Fibroblast of villous mesenchyme (primary cell): ENCODE data around the gene SCUBE1. TPM values are rescaled to one million over a fixed set of nuclear protein-coding genes. Genes with fewer than 3 reads are reported as not detected.
A peak's percentile ranks its signal among the peaks of the same experiment; 100 is the strongest.

ENCODE experiments used
- DNase-seq: peaks from one replicate; pipeline ENCODE4 v3.0.0-alpha.2; 2010; ENCODE audit warnings: low read depth
- H3K4me3 ChIP-seq: 2 replicates; pipeline ENCODE4 v1.5.1; 2011; ENCODE audit warnings: low read depth, mild to moderate bottlenecking, low read length
- total RNA-seq: library from RNA; depleted of rRNA; stranded (reverse); fragments of >200 nt; gene quantifications from 2 replicates; pipeline ENCODE4 v1.2.3, GENCODE V29; 2012
- TF ChIP-seq, protein P1 (sequence below): IDR thresholded peaks from 2 replicates; pipeline ENCODE4 v1.5.1; 2012; ENCODE audit warnings: low read depth, mild to moderate bottlenecking, low read length; ENCODE audit not compliant: insufficient read depth

Gene SCUBE1
- total RNA-seq, 1 donor = not detected

DNA sequence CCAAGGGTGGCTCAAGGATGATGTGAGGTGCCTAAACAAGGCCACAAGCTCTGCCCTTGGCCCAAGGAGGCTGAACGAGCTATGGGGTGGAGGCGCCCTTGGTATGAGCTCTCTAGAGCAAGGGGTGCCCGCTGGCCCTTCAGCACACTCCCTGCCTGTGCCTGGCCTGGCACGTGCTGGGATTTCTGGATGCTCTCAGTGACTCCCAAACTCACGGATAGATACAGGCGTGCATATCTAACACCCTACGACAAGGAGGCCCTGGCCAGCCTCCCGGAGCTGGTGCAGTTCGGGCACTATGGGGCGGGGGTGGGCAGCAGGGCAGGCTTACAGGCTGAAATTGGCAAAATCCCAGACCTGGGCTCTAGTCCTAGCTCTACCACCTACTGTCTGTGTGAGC, 30.6 kb downstream of the SCUBE1 start:
- no peak overlapping the region for H3K4me3 ChIP-seq
- TF ChIP-seq, protein P1, sequence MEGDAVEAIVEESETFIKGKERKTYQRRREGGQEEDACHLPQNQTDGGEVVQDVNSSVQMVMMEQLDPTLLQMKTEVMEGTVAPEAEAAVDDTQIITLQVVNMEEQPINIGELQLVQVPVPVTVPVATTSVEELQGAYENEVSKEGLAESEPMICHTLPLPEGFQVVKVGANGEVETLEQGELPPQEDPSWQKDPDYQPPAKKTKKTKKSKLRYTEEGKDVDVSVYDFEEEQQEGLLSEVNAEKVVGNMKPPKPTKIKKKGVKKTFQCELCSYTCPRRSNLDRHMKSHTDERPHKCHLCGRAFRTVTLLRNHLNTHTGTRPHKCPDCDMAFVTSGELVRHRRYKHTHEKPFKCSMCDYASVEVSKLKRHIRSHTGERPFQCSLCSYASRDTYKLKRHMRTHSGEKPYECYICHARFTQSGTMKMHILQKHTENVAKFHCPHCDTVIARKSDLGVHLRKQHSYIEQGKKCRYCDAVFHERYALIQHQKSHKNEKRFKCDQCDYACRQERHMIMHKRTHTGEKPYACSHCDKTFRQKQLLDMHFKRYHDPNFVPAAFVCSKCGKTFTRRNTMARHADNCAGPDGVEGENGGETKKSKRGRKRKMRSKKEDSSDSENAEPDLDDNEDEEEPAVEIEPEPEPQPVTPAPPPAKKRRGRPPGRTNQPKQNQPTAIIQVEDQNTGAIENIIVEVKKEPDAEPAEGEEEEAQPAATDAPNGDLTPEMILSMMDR = no peak
- no peak for DNase-seq

GRCh38 chr22:43310798-43311197, 32.4 kb downstream of the SCUBE1 start:
- H3K4me3 ChIP-seq = no peak overlapping the region
- no peak for DNase-seq
- TF ChIP-seq, protein P1 = no peak

DNA sequence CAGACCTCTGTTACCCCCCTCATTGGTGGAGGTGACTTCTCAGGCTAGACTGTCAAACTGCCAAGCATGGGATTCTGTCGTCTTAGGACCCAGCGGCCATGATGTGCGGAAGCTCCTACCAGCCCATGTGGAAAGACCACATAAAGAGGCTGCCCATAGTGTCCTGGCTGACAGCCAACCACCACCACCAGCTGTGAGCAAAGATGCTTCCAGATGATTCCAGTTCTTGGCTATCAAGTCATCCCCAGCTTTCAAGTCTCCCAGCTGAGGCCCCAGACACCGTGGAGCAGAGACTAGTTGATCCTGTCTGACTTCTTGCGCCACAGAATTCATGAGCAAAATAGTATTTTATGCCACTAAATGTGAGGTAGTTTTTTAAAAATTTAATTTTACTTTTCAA, 32.9 kb downstream of the SCUBE1 start:
- TF ChIP-seq, protein P1 = no peak
- H3K4me3 ChIP-seq = no peak overlapping the region
- peak; percentile 60 for DNase-seq

GRCh38 chr22:43308836-43309235, 34.3 kb downstream of the SCUBE1 start:
- no peak for DNase-seq
- no peak overlapping the region for H3K4me3 ChIP-seq
- TF ChIP-seq, protein P1 = no peak

DNA sequence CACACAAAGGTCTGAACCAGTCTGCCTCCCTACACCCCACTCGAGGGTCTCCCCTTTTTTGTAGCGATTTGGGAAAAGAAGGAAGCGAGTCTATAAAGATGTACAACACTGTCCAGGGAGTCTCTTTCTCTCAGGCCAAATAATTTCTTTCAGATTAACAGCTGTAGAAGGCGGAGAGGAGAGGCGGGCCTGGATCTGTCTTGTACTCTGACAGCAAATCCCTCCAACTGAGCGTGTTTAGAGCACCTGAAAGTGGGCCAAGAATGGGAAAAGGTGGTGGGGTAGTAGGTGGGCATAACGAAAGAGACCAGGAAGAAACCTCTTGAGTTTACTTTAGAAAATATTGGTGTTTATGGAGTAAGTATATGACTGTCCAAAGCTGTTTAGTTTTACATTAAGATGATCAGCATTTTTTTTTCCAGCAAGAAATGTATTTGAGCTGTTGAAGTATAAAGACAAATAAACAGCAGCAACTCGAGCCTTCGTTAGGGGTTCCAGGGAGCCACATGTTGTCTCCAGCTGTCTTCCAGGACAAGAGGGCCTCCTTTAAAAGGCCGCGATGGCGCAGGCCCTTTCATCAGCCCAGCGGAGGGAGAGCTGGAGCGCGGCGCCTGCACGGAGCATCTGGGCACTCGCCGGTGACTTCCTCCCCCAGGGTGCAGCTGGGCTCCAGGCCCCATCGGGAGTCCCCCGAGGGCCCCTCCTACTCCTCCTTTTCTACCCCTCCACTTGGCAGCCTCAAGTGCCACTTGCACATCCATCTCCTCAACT, 34.9 kb downstream of the SCUBE1 start:
- TF ChIP-seq, protein P1 = no peak
- no peak for DNase-seq
- H3K4me3 ChIP-seq = no peak overlapping the region

GRCh38 chr22:43305806-43306205, 37.4 kb downstream of the SCUBE1 start:
- H3K4me3 ChIP-seq = no peak overlapping the region
- DNase-seq = no peak
- TF ChIP-seq, protein P1 = no peak
